HEK293 (cell line): Measurements from ENCODE around the gene SMIM33.
A peak's percentile ranks its signal among the peaks of the same experiment; 100 is the strongest.

Source experiments
- CTCF ChIA-PET: fragments of 350-600 bp; formaldehyde crosslinking; extraction: SDS; loops from one replicate; lab custom pipeline; 2021; ENCODE audit warnings: antibody characterized with exemption; lab: Yijun Ruan, JAX
- POLR2A ChIA-PET: fragments of 300-600 bp; formaldehyde crosslinking; extraction: SDS; loops from one replicate; lab custom pipeline; 2020; ENCODE audit warnings: antibody characterized with exemption, inconsistent platforms; lab: Yijun Ruan, JAX
- H3K27ac ChIP-seq: fragments of 200-500 bp; sonication (Bioruptor generic); 2 replicates; pipeline ENCODE4 v1.5.1; 2014; ENCODE audit warnings: low read depth, low read length, control low read depth, inconsistent platforms; ENCODE audit errors: extremely low read depth
- H3K36me3 ChIP-seq, 2 experiments: fragments of 200-500 bp in 1 of 2; sonication (Bioruptor generic) in 1 of 2; 1 replicate in 1 of 2; 2 replicates in 1 of 2; pipeline ENCODE4 v1.5.1; 2014 to 2017; ENCODE audit warnings: inconsistent platforms in 2 of 2, low read length in 2 of 2; ENCODE audit not compliant: control insufficient read depth in 2 of 2, insufficient read depth in 1 of 2
- H3K4me1 ChIP-seq: fragments of 200-500 bp; sonication (Bioruptor generic); 2 replicates; pipeline ENCODE4 v1.5.1; 2014; ENCODE audit warnings: mild to moderate bottlenecking, low read length, inconsistent platforms; ENCODE audit not compliant: control insufficient read depth, insufficient read depth
- H3K4me3 ChIP-seq: 2 replicates; pipeline ENCODE4 v1.5.1; 2011; ENCODE audit warnings: low read depth, mild to moderate bottlenecking, control low read depth, low read length, moderate library complexity
- H3K9me3 ChIP-seq: fragments of 200-500 bp; sonication (Bioruptor generic); 2 replicates; pipeline ENCODE4 v1.5.1; 2014; ENCODE audit warnings: low read depth, low read length, inconsistent platforms; ENCODE audit not compliant: control insufficient read depth, insufficient read depth
- EGR2 ChIP-seq: fragments of 450-650 bp; formaldehyde crosslinking; IDR thresholded peaks from 2 replicates; pipeline ENCODE4 v1.5.1; 2016; ENCODE audit warnings: low read depth, missing biosample characterization, missing genetic modification characterization
- INSM2 ChIP-seq: fragments of 450-650 bp; formaldehyde crosslinking; IDR thresholded peaks from 2 replicates; pipeline ENCODE4 v1.5.1; 2016; ENCODE audit warnings: missing biosample characterization, missing genetic modification characterization
- KLF1 ChIP-seq: fragments of 450-650 bp; formaldehyde crosslinking; IDR thresholded peaks from 2 replicates; pipeline ENCODE4 v1.5.1; 2016; ENCODE audit warnings: missing biosample characterization, missing genetic modification characterization
- MEIS1 ChIP-seq: sonication (generic); formaldehyde crosslinking; IDR thresholded peaks from 2 replicates; pipeline ENCODE4 v1.8.1; 2022; ENCODE audit warnings: missing genetic modification reagents, mild to moderate bottlenecking, borderline replicate concordance
- RBAK ChIP-seq: fragments of 450-650 bp; formaldehyde crosslinking; IDR thresholded peaks from 2 replicates; pipeline ENCODE4 v1.5.1; 2016; ENCODE audit warnings: missing biosample characterization, missing genetic modification characterization
- SP3 ChIP-seq: fragments of 450-650 bp; formaldehyde crosslinking; IDR thresholded peaks from 2 replicates; pipeline ENCODE4 v1.5.1; 2016; ENCODE audit warnings: missing biosample characterization, missing genetic modification characterization
- TCF7L2 ChIP-seq: IDR thresholded peaks from 2 replicates; pipeline ENCODE4 v1.6.1; 2011; ENCODE audit warnings: low read depth, mild to moderate bottlenecking, inconsistent platforms, low read length, moderate library complexity, borderline replicate concordance
- ZBTB20 ChIP-seq: fragments of 450-650 bp; formaldehyde crosslinking; IDR thresholded peaks from 2 replicates; pipeline ENCODE4 v1.5.1; 2016; ENCODE audit warnings: missing biosample characterization, missing genetic modification characterization
- ZBTB8A ChIP-seq: fragments of 450-650 bp; formaldehyde crosslinking; IDR thresholded peaks from 2 replicates; pipeline ENCODE4 v1.5.1; 2016; ENCODE audit warnings: missing biosample characterization, missing genetic modification characterization
- ZNF140 ChIP-seq: fragments of 450-650 bp; formaldehyde crosslinking; IDR thresholded peaks from 2 replicates; pipeline ENCODE4 v1.5.1; 2016; ENCODE audit warnings: missing biosample characterization, missing genetic modification characterization
- ZNF146 ChIP-seq: fragments of 450-650 bp; formaldehyde crosslinking; IDR thresholded peaks from 2 replicates; pipeline ENCODE4 v1.5.1; 2016; ENCODE audit warnings: missing biosample characterization, missing genetic modification characterization
- ZNF148 ChIP-seq: fragments of 450-650 bp; formaldehyde crosslinking; IDR thresholded peaks from 2 replicates; pipeline ENCODE4 v1.5.0; 2017; ENCODE audit warnings: missing biosample characterization, missing genetic modification characterization, borderline replicate concordance
- ZNF16 ChIP-seq: fragments of 450-650 bp; formaldehyde crosslinking; IDR thresholded peaks from 2 replicates; pipeline ENCODE4 v1.5.1; 2016; ENCODE audit warnings: low read depth, missing biosample characterization, missing genetic modification characterization
- ZNF211 ChIP-seq: fragments of 450-650 bp; formaldehyde crosslinking; IDR thresholded peaks from 2 replicates; pipeline ENCODE4 v1.5.1; 2016; ENCODE audit warnings: low read depth, missing biosample characterization, missing genetic modification characterization
- ZNF239 ChIP-seq: fragments of 450-650 bp; formaldehyde crosslinking; IDR thresholded peaks from 2 replicates; pipeline ENCODE4 v1.5.1; 2016; ENCODE audit warnings: missing biosample characterization, missing genetic modification characterization
- ZNF274 ChIP-seq, 2 experiments: fragments of 200-500 bp in 1 of 2; fragments of 450-650 bp in 1 of 2; sonication (Bioruptor generic) in 1 of 2; formaldehyde crosslinking in 1 of 2; IDR thresholded peaks; 2 replicates each; pipeline versions ENCODE4 v1.5.1 to v1.6.1; 2014 to 2016; ENCODE audit warnings: borderline replicate concordance in 1 of 2, inconsistent platforms in 1 of 2, low read length in 1 of 2, missing biosample characterization in 1 of 2, missing genetic modification characterization in 1 of 2
- ZNF354C ChIP-seq: fragments of 450-650 bp; formaldehyde crosslinking; IDR thresholded peaks from 2 replicates; pipeline ENCODE4 v1.5.1; 2016; ENCODE audit warnings: missing biosample characterization, missing genetic modification characterization, low read depth, borderline replicate concordance
- ZNF510 ChIP-seq: fragments of 450-650 bp; formaldehyde crosslinking; IDR thresholded peaks from 2 replicates; pipeline ENCODE4 v1.5.1; 2018; ENCODE audit warnings: mild to moderate bottlenecking, missing genetic modification characterization, missing biosample characterization; ENCODE audit not compliant: insufficient replicate concordance
- ZNF521 ChIP-seq: fragments of 450-650 bp; formaldehyde crosslinking; IDR thresholded peaks from 2 replicates; pipeline ENCODE4 v1.5.1; 2017; ENCODE audit warnings: missing biosample characterization, mild to moderate bottlenecking, missing genetic modification characterization
- ZNF530 ChIP-seq: fragments of 450-650 bp; formaldehyde crosslinking; IDR thresholded peaks from 2 replicates; pipeline ENCODE4 v1.5.1; 2016; ENCODE audit warnings: low read depth, missing biosample characterization, missing genetic modification characterization
- ZNF560 ChIP-seq: fragments of 450-650 bp; formaldehyde crosslinking; IDR thresholded peaks from 2 replicates; pipeline ENCODE4 v1.5.1; 2017; ENCODE audit warnings: missing biosample characterization, missing genetic modification characterization, borderline replicate concordance
- ZNF571 ChIP-seq: fragments of 450-650 bp; formaldehyde crosslinking; IDR thresholded peaks from 2 replicates; pipeline ENCODE4 v1.5.0; 2017; ENCODE audit warnings: missing biosample characterization, missing genetic modification characterization
- ZNF585B ChIP-seq: fragments of 450-650 bp; formaldehyde crosslinking; IDR thresholded peaks from 2 replicates; pipeline ENCODE4 v1.5.1; 2016; ENCODE audit warnings: missing biosample characterization, missing genetic modification characterization
- ZNF621 ChIP-seq: fragments of 450-650 bp; formaldehyde crosslinking; IDR thresholded peaks from 2 replicates; pipeline ENCODE4 v1.5.1; 2017; ENCODE audit warnings: missing biosample characterization, missing genetic modification characterization
- ZNF776 ChIP-seq: fragments of 450-650 bp; formaldehyde crosslinking; IDR thresholded peaks from 2 replicates; pipeline ENCODE4 v1.5.0; 2017; ENCODE audit warnings: missing biosample characterization, missing genetic modification characterization, borderline replicate concordance
- ZNF791 ChIP-seq: fragments of 450-650 bp; formaldehyde crosslinking; IDR thresholded peaks from 2 replicates; pipeline ENCODE4 v1.5.1; 2016; ENCODE audit warnings: missing biosample characterization, missing genetic modification characterization
- ZXDB ChIP-seq: fragments of 450-650 bp; formaldehyde crosslinking; IDR thresholded peaks from 2 replicates; pipeline ENCODE4 v1.5.1; 2016; ENCODE audit warnings: missing biosample characterization, missing genetic modification characterization
- TF ChIP-seq, protein P1 (sequence below): fragments of 450-650 bp; formaldehyde crosslinking; IDR thresholded peaks from 2 replicates; pipeline ENCODE4 v1.5.1; 2016; ENCODE audit warnings: missing biosample characterization, missing genetic modification characterization
- TF ChIP-seq, protein P2 (sequence below): fragments of 450-650 bp; formaldehyde crosslinking; IDR thresholded peaks from 2 replicates; pipeline ENCODE4 v1.5.1; 2017; ENCODE audit warnings: missing biosample characterization, missing genetic modification characterization

SMIM33 gene

DNA sequence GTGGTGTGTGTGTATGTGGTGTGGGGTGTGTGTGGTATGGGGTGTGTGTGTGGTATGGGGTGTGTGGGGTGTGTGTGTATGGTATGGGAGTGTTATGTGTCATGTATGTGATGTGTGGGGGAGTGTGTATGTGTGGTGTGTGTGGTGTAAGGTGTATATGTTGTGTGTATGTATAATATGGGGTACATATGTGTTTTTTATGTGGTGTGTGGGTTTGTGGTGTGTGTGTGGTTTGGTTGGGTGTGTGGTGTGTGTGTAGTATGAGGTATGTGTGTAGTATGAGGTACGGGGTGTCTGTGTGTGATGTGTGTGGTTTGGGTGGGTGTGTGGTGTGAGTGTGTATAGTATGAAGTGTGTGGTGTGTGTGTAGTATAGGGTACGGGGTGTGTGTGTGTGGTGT, 19.6 kb upstream of the SMIM33 start (continued):
- TF ChIP-seq TCF7L2: no peak
- TF ChIP-seq ZNF585B (tag by site-specific recombination): no peak
- TF ChIP-seq ZNF510 (tag by site-specific recombination): no peak
- no peak for TF ChIP-seq ZNF274 (IDR thresholded peaks at IDR 0.05; ENCODE audit: low read length)
- no peak for TF ChIP-seq ZNF274 (tag by site-specific recombination; IDR thresholded peaks at IDR 0.05; ENCODE audit: borderline replicate concordance)
- TF ChIP-seq KLF1 (tag by site-specific recombination): no peak
- TF ChIP-seq ZNF560 (tag by site-specific recombination): no peak
- TF ChIP-seq ZXDB (tag by site-specific recombination): no peak
- TF ChIP-seq ZNF16 (tag by site-specific recombination): no peak; the same call in 1 of the 2 replicates
- TF ChIP-seq ZBTB8A: no peak

DNA sequence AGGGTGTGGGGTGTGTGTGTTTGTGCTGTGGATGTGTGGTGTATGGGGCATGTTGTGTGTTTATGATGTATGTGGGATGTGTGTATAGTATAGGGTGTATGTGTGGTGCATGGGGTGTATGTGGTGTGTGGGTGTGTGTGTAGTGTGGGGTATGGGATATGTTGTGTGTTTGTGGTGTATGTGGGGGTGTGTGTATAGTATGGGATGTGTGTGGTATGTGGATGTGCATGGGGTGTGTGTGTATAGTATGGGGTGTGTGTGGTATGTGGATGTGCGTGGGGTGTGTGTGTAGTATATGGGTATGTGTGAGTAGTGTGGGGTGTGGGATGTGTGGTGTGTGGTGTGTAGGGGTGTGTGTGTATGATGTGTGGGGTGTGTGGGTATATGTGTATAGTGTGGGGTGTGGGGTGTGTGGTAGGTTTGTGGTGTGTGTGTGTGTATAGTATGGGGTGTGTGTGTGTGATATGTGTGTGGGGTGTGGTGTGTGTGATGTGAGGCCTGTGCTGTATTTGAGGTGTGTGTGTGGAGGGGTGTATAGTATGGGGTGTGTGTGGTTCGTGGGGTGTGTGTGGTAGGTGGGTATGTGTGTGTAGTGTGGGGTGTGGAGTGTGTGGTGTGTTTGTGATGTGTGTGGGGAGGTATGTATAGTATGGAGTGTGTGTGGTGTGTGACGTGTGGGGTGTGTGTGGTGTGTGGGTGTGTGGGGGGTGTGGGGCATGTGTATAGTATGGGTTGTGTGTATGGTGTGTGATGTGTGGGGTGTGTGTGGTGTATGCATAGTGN, 18.7 kb upstream of the SMIM33 start:
- Histone ChIP-seq H3K4me1 (no peaks in the 10 kb centered on the region), H3K27ac (no peak overlapping the region), H3K36me3 (no peaks in the 10 kb centered on the region; a peak in 1 of 3 replicates), H3K9me3 (no peaks in the 10 kb centered on the region), H3K4me3 (no peak overlapping the region)
- ChIA-PET CTCF (no interaction called here), POLR2A (no interaction called here)
- 0 out of 2 replicates have a peak, but pooled peaks have one; percentile 26 for TF ChIP-seq ZNF239 (tag by site-specific recombination)
- peak; percentile 41; the same call in 1 of the 2 replicates for TF ChIP-seq ZNF571 (tag by site-specific recombination)
- no peak for TF ChIP-seq TCF7L2
- TF ChIP-seq RBAK (tag by site-specific recombination): no peak
- peak; percentile 3; the same call in 1 of the 2 replicates for TF ChIP-seq ZNF140 (tag by site-specific recombination)
- TF ChIP-seq ZNF146 (tag by site-specific recombination): 0 out of 2 replicates have a peak, but pooled peaks have one; percentile 17
- 0 out of 2 replicates have a peak, but pooled peaks have one; percentile 8 for TF ChIP-seq INSM2 (tag by site-specific recombination)
- TF ChIP-seq, protein P1, sequence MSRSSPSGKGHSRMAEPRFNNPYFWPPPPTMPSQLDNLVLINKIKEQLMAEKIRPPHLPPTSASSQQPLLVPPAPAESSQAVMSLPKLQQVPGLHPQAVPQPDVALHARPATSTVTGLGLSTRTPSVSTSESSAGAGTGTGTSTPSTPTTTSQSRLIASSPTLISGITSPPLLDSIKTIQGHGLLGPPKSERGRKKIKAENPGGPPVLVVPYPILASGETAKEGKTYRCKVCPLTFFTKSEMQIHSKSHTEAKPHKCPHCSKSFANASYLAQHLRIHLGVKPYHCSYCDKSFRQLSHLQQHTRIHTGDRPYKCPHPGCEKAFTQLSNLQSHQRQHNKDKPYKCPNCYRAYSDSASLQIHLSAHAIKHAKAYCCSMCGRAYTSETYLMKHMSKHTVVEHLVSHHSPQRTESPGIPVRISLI: no peak
- TF ChIP-seq, protein P2, sequence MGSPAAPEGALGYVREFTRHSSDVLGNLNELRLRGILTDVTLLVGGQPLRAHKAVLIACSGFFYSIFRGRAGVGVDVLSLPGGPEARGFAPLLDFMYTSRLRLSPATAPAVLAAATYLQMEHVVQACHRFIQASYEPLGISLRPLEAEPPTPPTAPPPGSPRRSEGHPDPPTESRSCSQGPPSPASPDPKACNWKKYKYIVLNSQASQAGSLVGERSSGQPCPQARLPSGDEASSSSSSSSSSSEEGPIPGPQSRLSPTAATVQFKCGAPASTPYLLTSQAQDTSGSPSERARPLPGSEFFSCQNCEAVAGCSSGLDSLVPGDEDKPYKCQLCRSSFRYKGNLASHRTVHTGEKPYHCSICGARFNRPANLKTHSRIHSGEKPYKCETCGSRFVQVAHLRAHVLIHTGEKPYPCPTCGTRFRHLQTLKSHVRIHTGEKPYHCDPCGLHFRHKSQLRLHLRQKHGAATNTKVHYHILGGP (tag by site-specific recombination): peak; percentile 19; the same call in 1 of the 2 replicates
- 0 out of 2 replicates have a peak, but pooled peaks have one; percentile 10 for TF ChIP-seq ZBTB20 (tag by site-specific recombination)
- TF ChIP-seq ZNF791 (tag by site-specific recombination): peak; percentile 58; the same call in 1 of the 2 replicates
- TF ChIP-seq ZNF148 (tag by site-specific recombination): 0 out of 2 replicates have a peak, but pooled peaks have one; percentile 20
- 0 out of 2 replicates have a peak, but pooled peaks have one; percentile 20 for TF ChIP-seq ZNF621
- TF ChIP-seq ZNF354C: peak; percentile 25; the same call in 1 of the 2 replicates
- TF ChIP-seq MEIS1: no peak
- TF ChIP-seq SP3 (tag by site-specific recombination): no peak
- 0 out of 2 replicates have a peak, but pooled peaks have one; percentile 32 for TF ChIP-seq ZNF211 (tag by site-specific recombination)
- TF ChIP-seq ZNF776 (tag by site-specific recombination): peak; percentile 23; the same call in 1 of the 2 replicates
- no peak for TF ChIP-seq ZNF530 (tag by site-specific recombination)
- peak; percentile 36; the same call in 1 of the 2 replicates for TF ChIP-seq EGR2 (tag by site-specific recombination)
- peak; percentile 17; the same call in 1 of the 2 replicates for TF ChIP-seq ZNF521 (tag by site-specific recombination)
